SU-DHL-6 (cell line): ENCODE results near the gene PCDHB12.

Source experiments
- CTCF ChIP-seq: fragments of 200-600 bp; sonication (generic); IDR thresholded peaks from one replicate; pipeline ENCODE4 v1.5.1; 2017; ENCODE audit warnings: antibody characterized with exemption, mild to moderate bottlenecking, low read length, moderate library complexity; ENCODE audit not compliant: insufficient read depth, poor library complexity, severe bottlenecking
- EZH2phosphoT487 ChIP-seq: fragments of 200-600 bp; sonication (generic), shearing (Covaris generic); conservative IDR thresholded peaks from 2 replicates; pipeline ENCODE4 v1.6.1; 2018; ENCODE audit warnings: mild to moderate bottlenecking, antibody characterized with exemption, low read length, moderate library complexity, mixed read lengths

GRCh38 chr5:141186897-141187512 lies 21.5 kb upstream of the PCDHB12 start, which contains the start of gene PCDHB9:
- TF ChIP-seq CTCF (peak; percentile 98), EZH2phosphoT487 (no peak)
